Skeletal muscle satellite cell (primary cell): ENCODE results near the gene GIPC3.
"Not testable (repeated sequence)": the region's sequence is repeated elsewhere in the genome, so short reads cannot be mapped to it uniquely, and the experiment has no call there.

Experiments used
- H3K27me3 ChIP-seq: 2 replicates; pipeline ENCODE4 v1.7.0; 2013; ENCODE audit warnings: low read length; ENCODE audit not compliant: control insufficient read depth, insufficient read depth
- H3K36me3 ChIP-seq: 2 replicates; pipeline ENCODE4 v1.7.0; 2013; ENCODE audit warnings: mild to moderate bottlenecking, control low read depth, low read length; ENCODE audit not compliant: insufficient read depth
- H3K4me1 ChIP-seq: 2 replicates; pipeline ENCODE4 v1.7.0; 2013; ENCODE audit warnings: low read length; ENCODE audit not compliant: control insufficient read depth, insufficient read depth
- H3K4me2 ChIP-seq: 2 replicates; pipeline ENCODE4 v1.7.0; 2013; ENCODE audit warnings: mild to moderate bottlenecking, low read length
- H3K4me3 ChIP-seq: 2 replicates; pipeline ENCODE4 v1.7.0; 2013; ENCODE audit warnings: low read length
- H3K9ac ChIP-seq: 2 replicates; pipeline ENCODE4 v1.7.0; 2013; ENCODE audit warnings: mild to moderate bottlenecking, low read depth, low read length, moderate library complexity
- H3K9me3 ChIP-seq: replicated peaks from 2 replicates; pipeline ENCODE4 v1.7.0; 2013; ENCODE audit warnings: mild to moderate bottlenecking, control low read depth, low read length

The GIPC3 gene

GRCh38 chr19:3627351-3627723 lies 42.1 kb downstream of the GIPC3 start:
- Histone ChIP-seq H3K9ac (peak overlapping the region; percentile 90), H3K9me3 (no peaks in the 10 kb centered on the region), H3K36me3 (peaks cover 14% of the 10 kb centered on the region), H3K4me3 (peak overlapping the region; percentile 43), H3K4me1 (peaks cover 9% of the 10 kb centered on the region), H3K27me3 (no peaks in the 10 kb centered on the region), H3K4me2 (peak overlapping the region; percentile 85)

- not testable (repeated sequence) for H3K9me3 ChIP-seq, H3K27me3 ChIP-seq, H3K9ac ChIP-seq, H3K4me2 ChIP-seq, H3K4me3 ChIP-seq, H3K4me1 ChIP-seq
- peaks cover 14% of the 10 kb centered on the region for H3K36me3 ChIP-seq
Measured at GRCh38 chr19:3628766-3629165, 43.5 kb downstream of the GIPC3 start.

GRCh38 chr19:3631053-3631861 lies 46.0 kb downstream of the GIPC3 start:
- no peak overlapping the region for H3K4me2 ChIP-seq
- H3K4me3 ChIP-seq = no peak overlapping the region
- H3K36me3 ChIP-seq = peaks cover 17% of the 10 kb centered on the region
- no peaks in the 10 kb centered on the region for H3K9me3 ChIP-seq
- H3K27me3 ChIP-seq = no peaks in the 10 kb centered on the region
- no peak overlapping the region for H3K9ac ChIP-seq
- no peaks in the 10 kb centered on the region for H3K4me1 ChIP-seq

- Histone ChIP-seq H3K4me2 (no peak overlapping the region), H3K9me3 (no peaks in the 10 kb centered on the region), H3K4me1 (no peaks in the 10 kb centered on the region), H3K27me3 (no peaks in the 10 kb centered on the region), H3K36me3 (peaks cover 23% of the 10 kb centered on the region), H3K9ac (no peak overlapping the region), H3K4me3 (no peak overlapping the region)
Measured at GRCh38 chr19:3632098-3632497, 46.8 kb downstream of the GIPC3 start.

GRCh38 chr19:3632739-3633558 lies 47.7 kb downstream of the GIPC3 start:
- Histone ChIP-seq H3K9ac (no peak overlapping the region), H3K4me1 (no peaks in the 10 kb centered on the region), H3K36me3 (peaks cover 24% of the 10 kb centered on the region), H3K9me3 (no peaks in the 10 kb centered on the region), H3K4me3 (no peak overlapping the region), H3K27me3 (no peaks in the 10 kb centered on the region), H3K4me2 (no peak overlapping the region)

- H3K4me3 ChIP-seq = no peak overlapping the region
- no peaks in the 10 kb centered on the region for H3K9me3 ChIP-seq
- H3K36me3 ChIP-seq = peaks cover 30% of the 10 kb centered on the region
- no peak overlapping the region for H3K9ac ChIP-seq
- no peak overlapping the region for H3K4me2 ChIP-seq
- H3K4me1 ChIP-seq = no peaks in the 10 kb centered on the region
- H3K27me3 ChIP-seq = no peaks in the 10 kb centered on the region
Measured at GRCh38 chr19:3633559-3633988, 48.3 kb downstream of the GIPC3 start.

GRCh38 chr19:3634496-3635045 lies 49.3 kb downstream of the GIPC3 start:
- Histone ChIP-seq H3K9me3 (no peaks in the 10 kb centered on the region), H3K9ac (no peak overlapping the region), H3K4me1 (no peaks in the 10 kb centered on the region), H3K27me3 (no peaks in the 10 kb centered on the region), H3K36me3 (peaks cover 40% of the 10 kb centered on the region), H3K4me2 (no peak overlapping the region), H3K4me3 (no peak overlapping the region)

GRCh38 chr19:3636506-3636905 lies 51.2 kb downstream of the GIPC3 start:
- no peak overlapping the region for H3K4me2 ChIP-seq
- H3K9ac ChIP-seq = no peak overlapping the region
- peaks cover 42% of the 10 kb centered on the region for H3K36me3 ChIP-seq
- H3K9me3 ChIP-seq = no peaks in the 10 kb centered on the region
- no peaks in the 10 kb centered on the region for H3K27me3 ChIP-seq
- H3K4me3 ChIP-seq = no peak overlapping the region
- H3K4me1 ChIP-seq = no peaks in the 10 kb centered on the region

- Histone ChIP-seq H3K4me3 (no peak overlapping the region), H3K4me1 (no peaks in the 10 kb centered on the region), H3K9me3 (no peaks in the 10 kb centered on the region), H3K27me3 (no peaks in the 10 kb centered on the region), H3K36me3 (peaks cover 42% of the 10 kb centered on the region), H3K4me2 (no peak overlapping the region), H3K9ac (no peak overlapping the region)
Measured at GRCh38 chr19:3636962-3637361, 51.7 kb downstream of the GIPC3 start.

GRCh38 chr19:3637621-3638020 lies 52.3 kb downstream of the GIPC3 start:
- no peak overlapping the region for H3K4me3 ChIP-seq
- no peaks in the 10 kb centered on the region for H3K27me3 ChIP-seq
- H3K4me1 ChIP-seq = no peaks in the 10 kb centered on the region
- H3K9me3 ChIP-seq = no peaks in the 10 kb centered on the region
- no peak overlapping the region for H3K9ac ChIP-seq
- peaks cover 38% of the 10 kb centered on the region for H3K36me3 ChIP-seq
- H3K4me2 ChIP-seq = no peak overlapping the region

GRCh38 chr19:3638208-3639193 lies 53.2 kb downstream of the GIPC3 start:
- H3K4me2 ChIP-seq = no peak overlapping the region

More at GRCh38 chr19:3638208-3639193, 53.2 kb downstream of the GIPC3 start:
- no peak overlapping the region for H3K4me3 ChIP-seq
- H3K27me3 ChIP-seq = no peaks in the 10 kb centered on the region
- no peak overlapping the region for H3K9ac ChIP-seq
- H3K9me3 ChIP-seq = no peaks in the 10 kb centered on the region
- H3K36me3 ChIP-seq = peaks cover 41% of the 10 kb centered on the region
- H3K4me1 ChIP-seq = no peaks in the 10 kb centered on the region
